Stimulated activated CD4-positive, alpha-beta T cell treated with anti-CD3 and anti-CD28 coated beads, Interleukin-12 subunit alpha, Interleukin-12 subunit beta, amount 100 ng/mL, for 4 hours (primary cell): ENCODE data around the gene CDC14B.
"Not testable (repeated sequence)": the region's sequence is repeated elsewhere in the genome, so short reads cannot be mapped to it uniquely, and the experiment has no call there.

Experiments used
- DNase-seq: peaks from one replicate; pipeline ENCODE4 v3.0.0-alpha.2; 2020

The CDC14B gene

GRCh38 chr9:96619491-96620180 lies at the start of gene CDC14B:
Gene CDC14B, minus strand, starts transcription at chr9:96619843. Its CDS starts 465 bp downstream, at chr9:96619378.
- peak; percentile 76 for DNase-seq

GRCh38 chr9:96668868-96669534 lies 49.4 kb upstream of the CDC14B start:
- DNase-seq: no peak

- no peak for DNase-seq
Observed at GRCh38 chr9:96667363-96667728, 47.7 kb upstream of the CDC14B start.

- DNase-seq: not testable (repeated sequence)
Observed at GRCh38 chr9:96666653-96667362, 47.2 kb upstream of the CDC14B start.

GRCh38 chr9:96665789-96666188 lies 46.1 kb upstream of the CDC14B start:
- no peak for DNase-seq

GRCh38 chr9:96663506-96664120 lies 44.0 kb upstream of the CDC14B start:
- no peak for DNase-seq

GRCh38 chr9:96661711-96662110 lies 42.1 kb upstream of the CDC14B start:
- no peak for DNase-seq

GRCh38 chr9:96660692-96661248 lies 41.1 kb upstream of the CDC14B start:
- no peak for DNase-seq

- DNase-seq: peak; percentile 83
Observed at GRCh38 chr9:96655198-96655851, 35.7 kb upstream of the CDC14B start, which contains the start of gene PRXL2C. Gene PRXL2C, minus strand, starts transcription at chr9:96655317. Its CDS starts 36 bp downstream, at chr9:96655281.

- DNase-seq: peak; percentile 44
Observed at GRCh38 chr9:96654450-96655197, 35.0 kb upstream of the CDC14B start.

GRCh38 chr9:96651626-96652025 lies 32.0 kb upstream of the CDC14B start:
- DNase-seq: no peak

GRCh38 chr9:96649620-96650324 lies 30.1 kb upstream of the CDC14B start:
- no peak for DNase-seq

GRCh38 chr9:96646081-96646991 lies 26.7 kb upstream of the CDC14B start:
- no peak for DNase-seq

- DNase-seq: no peak
Observed at GRCh38 chr9:96644137-96644536, 24.5 kb upstream of the CDC14B start.

GRCh38 chr9:96641514-96641913 lies 21.9 kb upstream of the CDC14B start:
- no peak for DNase-seq

GRCh38 chr9:96638606-96639364 lies 19.1 kb upstream of the CDC14B start:
- DNase-seq: no peak

- no peak for DNase-seq
Observed at GRCh38 chr9:96636368-96636767, 16.7 kb upstream of the CDC14B start.

- not testable (repeated sequence) for DNase-seq
Observed at GRCh38 chr9:96633579-96633978, 13.9 kb upstream of the CDC14B start.

- no peak for DNase-seq
Observed at GRCh38 chr9:96626912-96627311, 7.3 kb upstream of the CDC14B start.
